ENCODE results near the gene TPRA1. TPM values are rescaled to one million over a fixed set of nuclear protein-coding genes. Genes with fewer than 3 reads are reported as not detected.

Gene TPRA1
- total RNA-seq, 1 donor from 2014 or later: 11.8 TPM

- no peak overlapping the region for H3K4me3 Mint-ChIP-seq
Measured at GRCh38 chr3:127637971-127638370, 47.4 kb upstream of the TPRA1 start.

GRCh38 chr3:127637546-127637945 is 47.0 kb upstream of the TPRA1 start:
- Mint-ChIP-seq H3K36me3 (peaks cover 2% of the 10 kb centered on the region), H3K27ac (no peak overlapping the region), H3K4me1 (peaks cover 11% of the 10 kb centered on the region), H3K9me3 (no peaks in the 10 kb centered on the region), H3K4me3 (no peak overlapping the region), H3K27me3 (ENCODE audit: insufficient read depth, low read depth) (no peaks in the 10 kb centered on the region)
- no peak overlapping the region for H3K9ac ChIP-seq
- H3K27me3 ChIP-seq: no peaks in the 10 kb centered on the region
- no peaks in the 10 kb centered on the region for H3F3A ChIP-seq (ENCODE audit: low read depth)
- H3K36me3 ChIP-seq: no peaks in the 10 kb centered on the region
- H3K27ac ChIP-seq: no peak overlapping the region
- no peak for TF ChIP-seq CTCF (IDR thresholded peaks at IDR 0.05)
- no peak for TF ChIP-seq EZH2 (IDR thresholded peaks at IDR 0.05)
- no peak for TF ChIP-seq EZH2phosphoT487 (IDR thresholded peaks at IDR 0.05)
- no peak overlapping the region for H3K4me3 ChIP-seq
- no peak for DNase-seq (ENCODE audit: low spot score)
- H3K4me1 ChIP-seq: peaks cover 11% of the 10 kb centered on the region
- H3K79me2 ChIP-seq (ENCODE audit: low read depth): no peaks in the 10 kb centered on the region
- H2AFZ ChIP-seq (replicated peaks): no peak overlapping the region
- no peaks in the 10 kb centered on the region for H3K9me3 ChIP-seq (ENCODE audit: low read depth)
- H4K20me1 ChIP-seq (ENCODE audit: low read depth): peaks cover 12% of the 10 kb centered on the region
- H3K4me2 ChIP-seq: no peak overlapping the region

More at GRCh38 chr3:127637971-127638370, 47.4 kb upstream of the TPRA1 start:
- Histone ChIP-seq H3K4me3 (no peak overlapping the region), H3K4me1 (peaks cover 7% of the 10 kb centered on the region), H3K9me3 (ENCODE audit: low read depth) (no peaks in the 10 kb centered on the region), H3F3A (ENCODE audit: low read depth) (no peaks in the 10 kb centered on the region), H3K9ac (no peak overlapping the region), H3K79me2 (ENCODE audit: low read depth) (no peaks in the 10 kb centered on the region), H3K27me3 (no peaks in the 10 kb centered on the region), H3K36me3 (no peaks in the 10 kb centered on the region), H3K27ac (no peak overlapping the region), H3K4me2 (no peak overlapping the region), H2AFZ (replicated peaks) (no peak overlapping the region), H4K20me1 (ENCODE audit: low read depth) (peaks cover 12% of the 10 kb centered on the region)
- no peak for DNase-seq (ENCODE audit: low spot score)
- H3K9me3 Mint-ChIP-seq: no peaks in the 10 kb centered on the region
- TF ChIP-seq EZH2phosphoT487 (IDR thresholded peaks at IDR 0.05) (no peak), CTCF (IDR thresholded peaks at IDR 0.05) (no peak), EZH2 (IDR thresholded peaks at IDR 0.05) (no peak)
- peaks cover 9% of the 10 kb centered on the region for H3K4me1 Mint-ChIP-seq
- H3K36me3 Mint-ChIP-seq: peaks cover 2% of the 10 kb centered on the region
- no peak overlapping the region for H3K27ac Mint-ChIP-seq
- H3K27me3 Mint-ChIP-seq (ENCODE audit: insufficient read depth, low read depth): no peaks in the 10 kb centered on the region

- no peak overlapping the region for H3K9ac ChIP-seq
- no peaks in the 10 kb centered on the region for H3K9me3 ChIP-seq (ENCODE audit: low read depth)
- no peak overlapping the region for H3K4me2 ChIP-seq
- H3K79me2 ChIP-seq (ENCODE audit: low read depth): no peaks in the 10 kb centered on the region
- H3K4me1 Mint-ChIP-seq: peaks cover 29% of the 10 kb centered on the region
- H3K9me3 Mint-ChIP-seq: no peaks in the 10 kb centered on the region
- peaks cover 34% of the 10 kb centered on the region for H4K20me1 ChIP-seq (ENCODE audit: low read depth)
- no peak overlapping the region for H2AFZ ChIP-seq (replicated peaks)
- H3K36me3 Mint-ChIP-seq: peaks cover 2% of the 10 kb centered on the region
- no peak for TF ChIP-seq EZH2phosphoT487 (IDR thresholded peaks at IDR 0.05)
- TF ChIP-seq CTCF (IDR thresholded peaks at IDR 0.05): no peak
- TF ChIP-seq EZH2 (IDR thresholded peaks at IDR 0.05): no peak
- no peaks in the 10 kb centered on the region for H3K36me3 ChIP-seq
- no peak overlapping the region for H3K27ac ChIP-seq
- DNase-seq (ENCODE audit: low spot score): no peak
- peaks cover 8% of the 10 kb centered on the region for H3K27me3 ChIP-seq
- no peak overlapping the region for H3K4me3 ChIP-seq
- H3K27me3 Mint-ChIP-seq (ENCODE audit: insufficient read depth, low read depth): peaks cover 11% of the 10 kb centered on the region
- peaks cover 15% of the 10 kb centered on the region for H3K4me1 ChIP-seq
- H3K4me3 Mint-ChIP-seq: no peak overlapping the region
- H3F3A ChIP-seq (ENCODE audit: low read depth): peaks cover 4% of the 10 kb centered on the region
- H3K27ac Mint-ChIP-seq: no peak overlapping the region
Measured at GRCh38 chr3:127634653-127635052, 44.1 kb upstream of the TPRA1 start.

All from neural progenitor cell (in vitro differentiated cells).